ENCODE data around the gene SLC5A2.
"Not testable (repeated sequence)": the region's sequence is repeated elsewhere in the genome, so short reads cannot be mapped to it uniquely, and the experiment has no call there.

SLC5A2 gene

DNA sequence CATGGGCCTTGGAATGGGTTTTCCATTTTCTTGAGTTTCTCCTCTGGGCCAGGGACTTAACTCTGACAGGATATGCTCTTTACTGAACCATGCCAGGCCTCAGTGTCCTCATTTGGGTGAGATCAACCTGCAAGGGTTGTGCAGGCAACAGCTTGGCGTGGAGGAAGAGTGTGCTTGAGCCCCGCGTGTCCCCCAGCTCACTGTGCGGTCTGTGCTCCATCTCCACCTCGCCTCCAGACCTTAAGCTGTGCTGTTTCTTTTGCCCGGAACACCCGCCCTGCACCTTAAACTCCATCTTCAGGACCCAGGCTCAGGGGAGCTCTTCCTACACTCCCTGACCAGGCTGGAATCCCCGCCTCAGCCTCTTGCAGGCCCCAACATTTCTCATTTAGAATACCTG lies 15.6 kb downstream of the SLC5A2 start:
- no peak for DNase-seq (ENCODE audit: low spot score)

- DNase-seq (ENCODE audit: low spot score): no peak
Measured at GRCh38 chr16:31499928-31500327, 17.0 kb downstream of the SLC5A2 start.

DNA sequence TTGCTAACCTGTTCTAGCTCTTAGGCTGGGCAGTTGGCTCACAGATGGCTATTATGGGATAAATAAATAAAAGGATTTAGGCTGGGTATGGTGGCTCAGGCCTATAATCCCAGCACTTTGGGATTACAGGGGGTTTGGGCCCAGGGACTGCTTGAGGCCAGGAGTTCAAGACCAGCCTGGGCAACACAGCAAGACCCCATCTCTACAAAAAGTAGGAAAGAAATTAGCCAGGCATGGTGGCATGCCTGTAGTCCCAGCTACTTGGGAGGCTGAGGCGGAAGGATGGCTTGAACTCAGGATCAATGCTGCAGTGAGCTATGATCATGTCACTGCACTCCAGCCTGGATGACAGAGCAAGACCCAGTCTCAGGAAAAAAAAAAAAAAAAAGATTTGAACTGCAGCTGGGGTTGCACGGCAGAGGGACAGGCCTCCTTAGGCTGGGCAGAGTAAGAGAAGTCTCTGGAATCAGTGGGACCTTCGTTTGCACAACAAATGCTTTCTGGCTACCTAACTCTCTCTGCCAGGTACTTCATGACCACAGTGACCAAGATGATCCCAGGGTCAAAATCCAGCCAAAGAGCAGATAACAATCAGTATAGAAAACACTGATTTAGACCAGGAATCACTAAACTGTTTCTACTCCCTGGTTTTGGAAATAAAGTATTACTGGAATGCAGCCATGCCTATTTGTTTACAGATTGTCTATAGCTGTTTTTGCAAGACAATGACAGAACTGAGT lies 18.5 kb downstream of the SLC5A2 start:
- no peak for DNase-seq (ENCODE audit: low spot score)

DNA sequence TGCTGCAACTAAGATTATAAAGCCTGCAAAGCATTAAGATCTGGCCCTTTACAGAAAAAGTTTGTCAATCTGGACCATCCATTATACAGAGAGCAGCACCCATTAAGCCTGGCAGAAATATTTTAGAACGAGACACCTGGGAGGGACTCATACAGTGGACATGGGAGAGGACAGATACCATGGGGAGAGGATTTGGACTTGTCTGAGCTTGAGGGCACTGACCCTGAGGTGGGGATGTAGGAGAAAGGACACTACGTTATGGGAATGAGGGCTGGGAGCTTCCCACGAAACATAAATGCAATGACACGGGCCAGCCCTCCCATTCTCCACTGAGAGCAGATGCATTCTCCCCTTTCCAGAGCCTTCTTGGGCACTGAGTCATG lies 19.0 kb downstream of the SLC5A2 start:
- no peak for DNase-seq (ENCODE audit: low spot score)

DNA sequence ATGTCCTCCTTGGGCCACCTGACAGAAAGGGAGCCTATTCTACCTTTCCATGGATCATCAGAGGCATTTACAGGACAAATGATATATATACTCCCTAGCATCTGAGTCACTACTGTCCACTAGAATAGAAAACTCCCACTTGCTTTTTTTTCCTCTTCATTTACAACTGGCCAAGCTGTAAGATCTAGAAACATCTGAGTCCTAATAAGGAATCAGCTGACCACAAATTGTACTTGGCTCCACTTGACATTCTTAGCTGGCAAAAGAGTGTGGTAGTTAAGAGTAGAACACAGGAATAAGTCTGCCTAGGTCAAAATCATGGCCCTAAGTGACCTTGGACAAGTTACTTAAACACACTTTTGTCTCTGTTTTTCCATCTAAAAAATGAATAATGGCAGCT lies 20.1 kb downstream of the SLC5A2 start:
- no peak for DNase-seq (ENCODE audit: low spot score)

DNA sequence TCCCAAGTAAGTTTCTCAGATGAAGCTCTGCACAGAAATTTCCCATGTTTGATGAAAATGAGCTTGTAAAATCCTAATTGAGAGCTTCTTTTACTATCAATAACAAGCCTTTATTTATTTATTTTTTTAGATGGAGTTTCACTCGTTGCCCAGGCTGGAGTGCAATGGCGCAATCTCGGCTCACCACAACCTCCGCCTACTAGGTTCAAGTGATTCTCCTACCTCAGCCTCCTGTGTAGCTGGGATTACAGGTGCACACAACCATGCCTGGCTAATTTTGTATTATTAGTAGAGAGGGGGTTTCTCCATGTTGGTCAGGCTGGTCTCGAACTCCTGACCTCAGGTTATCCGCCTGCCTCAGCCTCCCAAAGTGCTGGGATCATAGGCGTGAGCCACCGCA lies 20.6 kb downstream of the SLC5A2 start:
- DNase-seq (ENCODE audit: low spot score): not testable (repeated sequence)

- no peak for DNase-seq (ENCODE audit: low spot score)
Measured at GRCh38 chr16:31504159-31504558, 21.2 kb downstream of the SLC5A2 start.

- no peak for DNase-seq (ENCODE audit: low spot score)
Measured at GRCh38 chr16:31505483-31505882, 22.6 kb downstream of the SLC5A2 start.

- DNase-seq (ENCODE audit: low spot score): no peak
Measured at GRCh38 chr16:31507617-31507928, 24.6 kb downstream of the SLC5A2 start.

- peak; percentile 91 for DNase-seq (ENCODE audit: low spot score)
Measured at GRCh38 chr16:31507929-31508705, 25.2 kb downstream of the SLC5A2 start, which contains the start of gene RUSF1. RUSF1 (minus strand) TSS chr16:31508391; CDS start chr16:31508373, 18 bp downstream.

DNA sequence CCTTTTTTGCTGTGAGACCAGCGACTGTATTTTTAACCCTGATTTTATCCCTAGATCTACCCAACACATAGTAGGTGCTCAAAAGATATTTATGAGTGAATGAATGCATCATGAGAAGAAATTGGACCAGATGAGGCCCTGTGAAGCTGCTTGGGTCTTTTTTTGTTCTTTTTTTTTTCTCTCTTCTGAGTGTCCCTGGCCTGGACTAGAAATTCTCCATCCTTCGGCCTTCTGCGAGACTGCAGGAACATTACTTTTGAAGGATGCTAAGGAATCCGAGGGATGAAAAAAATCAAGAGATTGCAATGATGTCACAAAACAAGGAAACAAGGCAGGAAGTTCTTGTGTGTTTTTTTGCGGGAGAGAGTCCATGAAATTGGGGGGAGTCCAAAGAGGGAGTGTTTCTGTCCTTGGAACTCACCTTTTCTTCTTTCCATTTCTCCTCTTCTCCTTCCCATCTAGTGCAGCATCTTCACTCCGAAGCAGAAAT lies 25.8 kb downstream of the SLC5A2 start:
- peak; percentile 71 for DNase-seq (ENCODE audit: low spot score)

DNA sequence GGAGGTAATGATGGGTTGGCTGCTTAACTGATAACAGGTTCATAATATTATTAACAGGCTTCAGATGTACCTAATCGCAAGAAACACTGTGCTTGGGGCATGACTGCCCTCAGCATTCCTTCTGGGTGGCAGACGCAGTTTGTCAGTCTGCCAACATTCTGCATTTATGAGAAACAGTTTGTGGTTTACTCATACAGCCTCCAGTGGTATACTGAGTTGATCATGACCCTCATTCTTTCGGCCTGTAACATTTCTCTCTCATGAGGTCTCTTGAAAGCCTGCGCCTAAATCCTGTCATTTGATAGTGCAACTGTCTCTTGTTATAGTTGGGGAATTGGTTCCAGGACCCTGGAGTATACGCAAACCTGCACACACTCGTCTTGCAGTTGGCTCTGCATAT lies 30.2 kb downstream of the SLC5A2 start:
- DNase-seq (ENCODE audit: low spot score): peak; percentile 62

DNA sequence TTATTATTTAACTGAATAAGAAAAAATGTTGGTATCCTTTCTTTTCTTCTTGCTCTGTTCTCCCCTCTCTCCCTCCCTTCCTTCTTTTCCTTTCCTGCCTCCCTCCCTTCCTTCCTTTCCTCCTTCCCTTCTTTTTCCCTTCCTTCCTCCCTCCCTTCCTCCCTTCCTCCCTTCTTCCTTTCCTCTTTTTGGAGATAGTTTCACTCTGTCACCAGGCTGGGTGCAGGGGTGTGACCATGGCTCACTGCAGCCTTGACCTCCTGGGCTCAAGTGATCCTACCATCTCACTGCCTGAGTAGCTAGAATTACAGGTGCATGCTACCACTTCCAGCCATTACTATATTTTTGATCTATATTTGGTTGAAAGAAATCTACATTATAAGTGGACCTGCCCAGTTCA lies 31.0 kb downstream of the SLC5A2 start:
- no peak for DNase-seq (ENCODE audit: low spot score)

- DNase-seq (ENCODE audit: low spot score): no peak
Measured at GRCh38 chr16:31517800-31518402, 35.0 kb downstream of the SLC5A2 start.

GRCh38 chr16:31519759-31520431 lies 37.0 kb downstream of the SLC5A2 start:
- no peak for DNase-seq (ENCODE audit: low spot score)

DNA sequence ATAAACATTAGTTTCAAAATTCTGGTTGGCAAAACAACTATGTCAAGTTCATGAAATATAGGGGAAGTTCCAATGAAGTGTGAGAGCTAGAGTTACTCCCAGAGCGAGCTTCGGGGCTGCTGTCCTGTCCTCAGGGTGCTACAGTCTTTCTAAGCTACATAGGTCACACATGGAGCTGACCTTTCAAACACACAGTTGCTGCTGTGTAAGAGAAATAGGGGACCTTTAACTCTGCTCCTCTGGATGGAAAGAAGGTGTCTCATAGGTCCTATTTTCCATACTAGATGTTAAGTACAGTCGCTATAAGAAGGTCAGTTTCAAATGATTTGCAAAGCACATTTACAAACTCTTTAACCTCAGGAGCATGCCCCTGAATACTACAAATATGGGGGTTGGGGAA lies 38.4 kb downstream of the SLC5A2 start:
- no peak for DNase-seq (ENCODE audit: low spot score)

DNA sequence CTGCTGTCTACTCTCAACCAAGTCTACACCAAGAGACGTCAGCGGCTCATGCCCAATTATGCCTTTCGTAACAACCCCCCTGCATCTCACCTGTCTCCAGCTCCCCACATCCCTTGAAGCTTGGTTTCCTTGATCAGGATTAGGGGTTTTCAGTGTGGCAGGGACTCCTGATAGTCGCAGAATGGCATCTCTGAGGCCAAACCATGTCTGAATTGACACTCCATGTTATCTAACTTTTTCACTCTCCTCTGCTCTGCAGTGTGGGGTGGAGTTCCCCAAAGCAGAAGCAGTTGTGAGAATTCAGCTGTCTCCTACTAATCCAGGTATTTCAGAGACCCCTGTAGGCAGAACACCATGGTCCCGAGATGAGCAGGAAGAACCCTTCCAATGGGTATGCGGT lies 39.1 kb downstream of the SLC5A2 start:
- DNase-seq (ENCODE audit: low spot score): no peak

GRCh38 chr16:31523768-31524167 lies 40.8 kb downstream of the SLC5A2 start:
- DNase-seq (ENCODE audit: low spot score): not testable (repeated sequence)

DNA sequence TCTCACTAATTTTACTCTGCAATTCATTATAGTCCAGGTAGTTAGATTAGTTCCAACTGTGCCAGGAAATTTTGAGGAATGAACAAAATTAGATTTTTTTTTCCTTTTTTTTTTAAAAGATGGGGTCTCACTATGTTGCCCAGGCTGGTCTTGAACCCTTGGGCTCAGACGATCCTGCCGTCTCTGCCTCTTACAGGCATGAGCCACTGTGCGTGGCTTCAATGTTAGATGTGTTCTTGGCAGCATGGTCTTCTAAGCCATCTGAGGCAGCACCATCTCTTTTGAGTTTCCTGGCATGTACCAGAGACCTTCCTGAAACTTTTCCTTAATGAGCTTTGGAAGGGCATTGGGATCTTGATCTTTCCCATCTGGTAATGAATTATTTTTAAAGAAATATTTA lies 42.2 kb downstream of the SLC5A2 start:
- no peak for DNase-seq (ENCODE audit: low spot score)

GRCh38 chr16:31527734-31528274 lies 44.9 kb downstream of the SLC5A2 start, which contains the start of gene AHSP:
AHSP (plus strand) TSS chr16:31527900; CDS start chr16:31528140, 240 bp downstream.
- DNase-seq (ENCODE audit: low spot score): no peak

- DNase-seq (ENCODE audit: low spot score): no peak
Measured at GRCh38 chr16:31528523-31529107, 45.7 kb downstream of the SLC5A2 start.
